Measurements from ENCODE around the gene MAP3K7. TPM values are rescaled to one million over a fixed set of nuclear protein-coding genes. Genes with fewer than 3 reads are reported as not detected.

MAP3K7 gene
- polyA plus RNA-seq, 1 donor (not counting 4 experiments of a cell fraction or from before 2014, with no cell fraction given): 43.5 TPM

GRCh38 chr6:90538278-90539046, 48.4 kb downstream of the MAP3K7 start:
- FAIRE-seq (no peak), DNase-seq (ENCODE audit: low read depth, low spot score) (no peak)
- no peaks in the 10 kb centered on the region for H3K9me1 ChIP-seq (ENCODE audit: control insufficient read depth, extremely low read depth, insufficient read depth, low read length)
- H3K9me3 ChIP-seq (ENCODE audit: control insufficient read depth, low read depth, low read length): no peaks in the 10 kb centered on the region
- no peak overlapping the region for H3K27ac ChIP-seq (ENCODE audit: control insufficient read depth, insufficient read depth, low read length)
- dilution Hi-C loops (cut with MboI; ENCODE audit: extremely low pct_ligation_motif_present, low sequenced_read_pairs): no loop called here
- H3K9ac ChIP-seq (ENCODE audit: control insufficient read depth, extremely low read depth, insufficient read depth, low read length): no peak overlapping the region
- no peaks in the 10 kb centered on the region for H3K27me3 ChIP-seq (ENCODE audit: control insufficient read depth, extremely low read depth, insufficient read depth, low read length)
- H3K4me3 ChIP-seq (ENCODE audit: control insufficient read depth in 2 of 3, extremely low read depth in 1 of 3, insufficient read depth in 2 of 3, low read depth in 1 of 3, low read length in 3 of 3): no peak overlapping the region
- H3K4me2 ChIP-seq (ENCODE audit: control insufficient read depth, extremely low read depth, insufficient read depth, low read depth, low read length): no peak overlapping the region
- TF ChIP-seq EZH2 (IDR thresholded peaks at IDR 0.05; ENCODE audit: low read length): no peak
- no peak for TF ChIP-seq CTCF (optimal IDR thresholded peaks at IDR 0.05 in 1 of 3, IDR thresholded peaks at IDR 0.05 in 1 of 3, conservative IDR thresholded peaks at IDR 0.05 in 1 of 3; ENCODE audit: extremely low read depth in 1 of 3, insufficient read depth in 2 of 3, low read length in 3 of 3)
- no peaks in the 10 kb centered on the region for H3K79me2 ChIP-seq (ENCODE audit: control insufficient read depth, insufficient read depth, low read length)
- no peak overlapping the region for H2AFZ ChIP-seq (ENCODE audit: control insufficient read depth, low read length)
- H3K36me3 ChIP-seq (ENCODE audit: control insufficient read depth in 2 of 2, extremely low read depth in 1 of 2, insufficient read depth in 2 of 2, low read length in 2 of 2): peaks cover 2 to 8% of the 10 kb centered on the region in 2 experiments
- H4K20me1 ChIP-seq (ENCODE audit: control insufficient read depth, extremely low read depth, insufficient read depth, low read length): no peaks in the 10 kb centered on the region
- H3K4me1 ChIP-seq (ENCODE audit: control insufficient read depth, extremely low read depth, insufficient read depth, low read length): no peaks in the 10 kb centered on the region

GRCh38 chr6:90537723-90538258, 49.1 kb downstream of the MAP3K7 start:
- TF ChIP-seq EZH2 (IDR thresholded peaks at IDR 0.05; ENCODE audit: low read length) (no peak), CTCF (optimal IDR thresholded peaks at IDR 0.05 in 1 of 3, IDR thresholded peaks at IDR 0.05 in 1 of 3, conservative IDR thresholded peaks at IDR 0.05 in 1 of 3; ENCODE audit: extremely low read depth in 1 of 3, insufficient read depth in 2 of 3, low read length in 3 of 3) (no peak)
- Histone ChIP-seq H3K9me3 (ENCODE audit: control insufficient read depth, low read depth, low read length) (no peaks in the 10 kb centered on the region), H3K4me1 (ENCODE audit: control insufficient read depth, extremely low read depth, insufficient read depth, low read length) (no peaks in the 10 kb centered on the region), H3K9me1 (ENCODE audit: control insufficient read depth, extremely low read depth, insufficient read depth, low read length) (no peaks in the 10 kb centered on the region), H3K36me3 (ENCODE audit: control insufficient read depth in 2 of 2, extremely low read depth in 1 of 2, insufficient read depth in 2 of 2, low read length in 2 of 2) (peaks cover 5 to 10% of the 10 kb centered on the region in 2 experiments), H3K27ac (ENCODE audit: control insufficient read depth, insufficient read depth, low read length) (no peak overlapping the region), H3K79me2 (ENCODE audit: control insufficient read depth, insufficient read depth, low read length) (no peaks in the 10 kb centered on the region), H4K20me1 (ENCODE audit: control insufficient read depth, extremely low read depth, insufficient read depth, low read length) (no peaks in the 10 kb centered on the region), H3K4me2 (ENCODE audit: control insufficient read depth, extremely low read depth, insufficient read depth, low read depth, low read length) (no peak overlapping the region), H3K9ac (ENCODE audit: control insufficient read depth, extremely low read depth, insufficient read depth, low read length) (no peak overlapping the region), H3K27me3 (ENCODE audit: control insufficient read depth, extremely low read depth, insufficient read depth, low read length) (no peaks in the 10 kb centered on the region), H2AFZ (ENCODE audit: control insufficient read depth, low read length) (no peak overlapping the region), H3K4me3 (ENCODE audit: control insufficient read depth in 2 of 3, extremely low read depth in 1 of 3, insufficient read depth in 2 of 3, low read depth in 1 of 3, low read length in 3 of 3) (no peak overlapping the region)
- FAIRE-seq: no peak
- dilution Hi-C loops (cut with MboI; ENCODE audit: extremely low pct_ligation_motif_present, low sequenced_read_pairs): no loop called here
- no peak for DNase-seq (ENCODE audit: low read depth, low spot score)

Measured in keratinocyte (primary cell).